Measurements from ENCODE around the gene MYO6.

DNA sequence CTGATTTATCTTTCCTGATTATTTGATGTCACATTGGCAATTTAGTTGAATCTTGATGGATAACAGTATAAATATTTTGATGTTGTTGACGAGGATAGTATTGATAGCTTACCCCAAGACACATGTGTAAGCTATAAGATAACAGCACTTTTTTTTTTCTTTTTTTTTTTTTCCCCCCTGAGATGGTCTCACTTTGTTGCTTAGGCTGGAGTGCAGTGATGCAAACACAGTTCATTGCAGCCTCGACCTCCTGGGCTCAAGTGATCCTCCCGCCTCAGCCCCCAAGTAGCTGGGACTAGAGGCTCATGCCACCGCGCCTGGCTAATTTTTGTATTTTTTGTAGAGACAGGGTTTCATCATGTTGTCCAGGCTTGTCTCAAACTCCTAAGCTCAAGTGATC, 21.8 kb downstream of the MYO6 start:
- no peak for TF ChIP-seq POLR2AphosphoS5 (IDR thresholded peaks at IDR 0.05; ENCODE audit: borderline replicate concordance, low read depth, low read length)
- TF ChIP-seq EZH2 (IDR thresholded peaks at IDR 0.05), result no peak

Data from SK-N-MC (cell line).